HCT116 (cell line): ENCODE data around the gene SMIM33.

Experiments used
- EZH2 ChIP-seq: fragments of 200-600 bp; sonication (generic); IDR thresholded peaks from 2 replicates; pipeline ENCODE4 v1.6.1; 2017; ENCODE audit warnings: antibody characterized with exemption, mixed run types
- EZH2phosphoT487 ChIP-seq: fragments of 200-600 bp; IDR thresholded peaks from 2 replicates; pipeline ENCODE4 v1.6.1; 2018; ENCODE audit warnings: antibody characterized with exemption, borderline replicate concordance
- POLR2A ChIP-seq: IDR thresholded peaks from 2 replicates; pipeline ENCODE4 v1.7.0; 2011; ENCODE audit warnings: borderline replicate concordance; ENCODE audit not compliant: insufficient read depth, insufficient read length; ENCODE audit errors: extremely low read depth
- RAD21 ChIP-seq: IDR thresholded peaks from 2 replicates; pipeline ENCODE4 v1.6.1; 2012; ENCODE audit warnings: low read depth, mild to moderate bottlenecking
- ZNF274 ChIP-seq: fragments of 200-500 bp; sonication (Bioruptor generic); IDR thresholded peaks from 2 replicates; pipeline ENCODE4 v1.6.1; 2014; ENCODE audit warnings: mild to moderate bottlenecking, low read depth, low read length, inconsistent platforms
- TF ChIP-seq, protein P1 (sequence below): IDR thresholded peaks from 2 replicates; pipeline ENCODE4 v1.6.1; 2012
- TF ChIP-seq, protein P2 (sequence below): IDR thresholded peaks from 2 replicates; pipeline ENCODE4 v1.6.1; 2012; ENCODE audit warnings: low read depth
- TF ChIP-seq, protein P3 (sequence below), 3 experiments: fragments of 200-600 bp in 1 of 3; sonication (generic) in 1 of 3; IDR thresholded peaks in 2 of 3; conservative IDR thresholded peaks in 1 of 3; 2 replicates each; pipeline ENCODE4 v1.5.1; 2012 to 2017; ENCODE audit warnings: low read depth in 2 of 3, low read length in 2 of 3, antibody characterized with exemption in 1 of 3, borderline replicate concordance in 1 of 3, control low read depth in 1 of 3, mild to moderate bottlenecking in 1 of 3, mixed read lengths in 1 of 3, mixed run types in 1 of 3, moderate library complexity in 1 of 3; ENCODE audit not compliant: insufficient read depth in 1 of 3

DNA sequence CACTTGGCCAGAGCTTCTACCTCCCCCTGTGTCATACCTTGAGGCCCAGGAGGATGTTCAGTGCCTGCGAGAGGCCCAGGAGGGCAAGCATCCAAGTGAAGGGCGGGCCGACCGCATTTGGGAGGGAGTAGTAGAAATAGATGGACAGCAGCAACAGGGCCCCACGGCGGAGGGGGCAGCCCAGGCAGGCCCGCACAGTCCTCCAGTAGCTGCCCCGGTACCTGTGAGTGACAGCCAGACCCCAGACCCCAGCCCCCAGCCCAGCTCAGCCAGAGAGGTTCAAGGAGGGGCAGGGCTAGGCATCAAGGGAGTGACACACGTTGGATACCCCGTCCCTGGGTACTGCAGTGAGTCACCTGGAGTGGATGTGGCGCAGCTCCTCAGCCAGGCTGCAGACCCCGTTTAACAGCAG is 10.3 kb downstream of the SMIM33 start:
- TF ChIP-seq, protein P1, sequence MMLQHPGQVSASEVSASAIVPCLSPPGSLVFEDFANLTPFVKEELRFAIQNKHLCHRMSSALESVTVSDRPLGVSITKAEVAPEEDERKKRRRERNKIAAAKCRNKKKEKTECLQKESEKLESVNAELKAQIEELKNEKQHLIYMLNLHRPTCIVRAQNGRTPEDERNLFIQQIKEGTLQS = no peak
- TF ChIP-seq EZH2phosphoT487 (no peak), ZNF274 (no peak), RAD21 (no peak), POLR2A (no peak), EZH2 (no peak)
- TF ChIP-seq, protein P2, sequence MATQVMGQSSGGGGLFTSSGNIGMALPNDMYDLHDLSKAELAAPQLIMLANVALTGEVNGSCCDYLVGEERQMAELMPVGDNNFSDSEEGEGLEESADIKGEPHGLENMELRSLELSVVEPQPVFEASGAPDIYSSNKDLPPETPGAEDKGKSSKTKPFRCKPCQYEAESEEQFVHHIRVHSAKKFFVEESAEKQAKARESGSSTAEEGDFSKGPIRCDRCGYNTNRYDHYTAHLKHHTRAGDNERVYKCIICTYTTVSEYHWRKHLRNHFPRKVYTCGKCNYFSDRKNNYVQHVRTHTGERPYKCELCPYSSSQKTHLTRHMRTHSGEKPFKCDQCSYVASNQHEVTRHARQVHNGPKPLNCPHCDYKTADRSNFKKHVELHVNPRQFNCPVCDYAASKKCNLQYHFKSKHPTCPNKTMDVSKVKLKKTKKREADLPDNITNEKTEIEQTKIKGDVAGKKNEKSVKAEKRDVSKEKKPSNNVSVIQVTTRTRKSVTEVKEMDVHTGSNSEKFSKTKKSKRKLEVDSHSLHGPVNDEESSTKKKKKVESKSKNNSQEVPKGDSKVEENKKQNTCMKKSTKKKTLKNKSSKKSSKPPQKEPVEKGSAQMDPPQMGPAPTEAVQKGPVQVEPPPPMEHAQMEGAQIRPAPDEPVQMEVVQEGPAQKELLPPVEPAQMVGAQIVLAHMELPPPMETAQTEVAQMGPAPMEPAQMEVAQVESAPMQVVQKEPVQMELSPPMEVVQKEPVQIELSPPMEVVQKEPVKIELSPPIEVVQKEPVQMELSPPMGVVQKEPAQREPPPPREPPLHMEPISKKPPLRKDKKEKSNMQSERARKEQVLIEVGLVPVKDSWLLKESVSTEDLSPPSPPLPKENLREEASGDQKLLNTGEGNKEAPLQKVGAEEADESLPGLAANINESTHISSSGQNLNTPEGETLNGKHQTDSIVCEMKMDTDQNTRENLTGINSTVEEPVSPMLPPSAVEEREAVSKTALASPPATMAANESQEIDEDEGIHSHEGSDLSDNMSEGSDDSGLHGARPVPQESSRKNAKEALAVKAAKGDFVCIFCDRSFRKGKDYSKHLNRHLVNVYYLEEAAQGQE = no peak
- TF ChIP-seq, protein P3, sequence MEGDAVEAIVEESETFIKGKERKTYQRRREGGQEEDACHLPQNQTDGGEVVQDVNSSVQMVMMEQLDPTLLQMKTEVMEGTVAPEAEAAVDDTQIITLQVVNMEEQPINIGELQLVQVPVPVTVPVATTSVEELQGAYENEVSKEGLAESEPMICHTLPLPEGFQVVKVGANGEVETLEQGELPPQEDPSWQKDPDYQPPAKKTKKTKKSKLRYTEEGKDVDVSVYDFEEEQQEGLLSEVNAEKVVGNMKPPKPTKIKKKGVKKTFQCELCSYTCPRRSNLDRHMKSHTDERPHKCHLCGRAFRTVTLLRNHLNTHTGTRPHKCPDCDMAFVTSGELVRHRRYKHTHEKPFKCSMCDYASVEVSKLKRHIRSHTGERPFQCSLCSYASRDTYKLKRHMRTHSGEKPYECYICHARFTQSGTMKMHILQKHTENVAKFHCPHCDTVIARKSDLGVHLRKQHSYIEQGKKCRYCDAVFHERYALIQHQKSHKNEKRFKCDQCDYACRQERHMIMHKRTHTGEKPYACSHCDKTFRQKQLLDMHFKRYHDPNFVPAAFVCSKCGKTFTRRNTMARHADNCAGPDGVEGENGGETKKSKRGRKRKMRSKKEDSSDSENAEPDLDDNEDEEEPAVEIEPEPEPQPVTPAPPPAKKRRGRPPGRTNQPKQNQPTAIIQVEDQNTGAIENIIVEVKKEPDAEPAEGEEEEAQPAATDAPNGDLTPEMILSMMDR (IDR thresholded peaks at IDR 0.05 in 2 of 3, conservative IDR thresholded peaks at IDR 0.05 in 1 of 3; ENCODE audit: borderline replicate concordance in 1 of 3, insufficient read depth in 1 of 3, low read depth in 2 of 3, low read length in 2 of 3) = no peak
